Muscle of arm (tissue), 12 donors: ENCODE data around the gene TPX2. TPM values are rescaled to one million over a fixed set of nuclear protein-coding genes. Genes with fewer than 3 reads are reported as not detected.

Experiments
- DNase-seq: peaks from one replicate; pipeline ENCODE4 v3.0.0-alpha.2; 2013
- polyA plus RNA-seq, 12 donors: library from polyadenylated mRNA; unstranded; fragments of 120-200 nt; gene quantifications; one replicate each; pipeline ENCODE4 v1.2.1, GENCODE V29; 2013; ENCODE audit not compliant: insufficient read length in 12 of 12

The TPX2 gene
- polyA plus RNA-seq, 12 donors = 18.5 to 42.7 (median 29.6) TPM; not detected in 1

GRCh38 chr20:31759836-31760518 is 20.9 kb downstream of the TPX2 start:
- no peak for DNase-seq

GRCh38 chr20:31760519-31761240 is 21.6 kb downstream of the TPX2 start:
- DNase-seq = no peak

- no peak for DNase-seq
Observed at GRCh38 chr20:31764641-31765305, 25.7 kb downstream of the TPX2 start.

- DNase-seq = no peak
Observed at GRCh38 chr20:31767805-31768204, 28.7 kb downstream of the TPX2 start.

- DNase-seq = no peak
Observed at GRCh38 chr20:31769681-31770080, 30.6 kb downstream of the TPX2 start.

GRCh38 chr20:31770243-31770642 is 31.2 kb downstream of the TPX2 start:
- no peak for DNase-seq

- DNase-seq = no peak
Observed at GRCh38 chr20:31774408-31774807, 35.3 kb downstream of the TPX2 start.

GRCh38 chr20:31780839-31781238 is 41.7 kb downstream of the TPX2 start:
- no peak for DNase-seq

- no peak for DNase-seq
Observed at GRCh38 chr20:31781945-31782344, 42.9 kb downstream of the TPX2 start.

GRCh38 chr20:31784354-31785044 is 45.4 kb downstream of the TPX2 start:
- no peak for DNase-seq

GRCh38 chr20:31785089-31785488 is 46.0 kb downstream of the TPX2 start:
- no peak for DNase-seq

GRCh38 chr20:31788578-31788977 is 49.5 kb downstream of the TPX2 start:
- DNase-seq = no peak

- no peak for DNase-seq
Observed at GRCh38 chr20:31790401-31790800, 51.3 kb downstream of the TPX2 start.

GRCh38 chr20:31797364-31797763 is 58.3 kb downstream of the TPX2 start:
- no peak for DNase-seq

GRCh38 chr20:31801508-31801907 is 62.4 kb downstream of the TPX2 start:
- DNase-seq = no peak

GRCh38 chr20:31803552-31804291 is 64.6 kb downstream of the TPX2 start:
- no peak for DNase-seq

- no peak for DNase-seq
Observed at GRCh38 chr20:31806564-31807355, 67.7 kb downstream of the TPX2 start.

GRCh38 chr20:31808481-31808880 is 69.4 kb downstream of the TPX2 start:
- no peak for DNase-seq

- DNase-seq = no peak
Observed at GRCh38 chr20:31809661-31810060, 70.6 kb downstream of the TPX2 start.

GRCh38 chr20:31811198-31811597 is 72.1 kb downstream of the TPX2 start:
- DNase-seq = no peak
